Lung (tissue), 12 donors: ENCODE data around the gene GCSAM. TPM values are rescaled to one million over a fixed set of nuclear protein-coding genes. Genes with fewer than 3 reads are reported as not detected.

Experiments used
- ATAC-seq: fragments of 200-7000 bp; cut with Tn5 transposase; one replicate; pipeline ENCODE4 v1.9.1; 2020; ENCODE audit warnings: moderate number of reproducible peaks; ENCODE audit not compliant: insufficient read depth, low FRiP score
- DNase-seq, 3 donors: peaks; one replicate each; pipeline ENCODE4 v3.0.0-alpha.2; 2013 to 2017
- H3K27ac ChIP-seq, 2 donors: one replicate each; pipeline ENCODE4 v1.5.1; 2013; ENCODE audit warnings: mild to moderate bottlenecking in 2 of 2, moderate library complexity in 2 of 2, control low read depth in 1 of 2, inconsistent platforms in 1 of 2, low read depth in 1 of 2, low read length in 1 of 2
- H3K27me3 ChIP-seq, 3 donors: one replicate each; pipeline ENCODE4 v1.5.1; 2013; ENCODE audit warnings: low read length in 2 of 3; ENCODE audit not compliant: control insufficient read depth in 3 of 3, insufficient read depth in 3 of 3
- H3K36me3 ChIP-seq, 4 donors: one replicate each; pipeline ENCODE4 v1.5.1; 2013; ENCODE audit warnings: low read length in 4 of 4, mild to moderate bottlenecking in 1 of 4, moderate library complexity in 1 of 4; ENCODE audit not compliant: control insufficient read depth in 4 of 4, insufficient read depth in 4 of 4
- H3K4me1 ChIP-seq, 5 donors: one replicate each; pipeline ENCODE4 v1.5.1; 2013; ENCODE audit warnings: low read length in 5 of 5, mild to moderate bottlenecking in 2 of 5, moderate library complexity in 1 of 5; ENCODE audit not compliant: control insufficient read depth in 5 of 5, insufficient read depth in 5 of 5
- H3K4me3 ChIP-seq: one replicate; pipeline ENCODE4 v1.5.1; 2013; ENCODE audit warnings: mild to moderate bottlenecking, control low read depth, moderate library complexity
- H3K9ac ChIP-seq, 2 donors: one replicate each; pipeline ENCODE4 v1.5.1; 2013; ENCODE audit warnings: low read length in 2 of 2, control low read depth in 1 of 2; ENCODE audit not compliant: insufficient read depth in 1 of 2
- H3K9me3 ChIP-seq, 4 donors: one replicate each; pipeline ENCODE4 v1.5.1; 2013; ENCODE audit warnings: low read length in 3 of 4, mild to moderate bottlenecking in 1 of 4, moderate library complexity in 1 of 4; ENCODE audit not compliant: control insufficient read depth in 4 of 4, insufficient read depth in 3 of 4
- CTCF ChIP-seq: IDR thresholded peaks from 2 replicates; pipeline ENCODE4 v1.5.1; 2012; ENCODE audit warnings: mild to moderate bottlenecking; ENCODE audit errors: control extremely low read depth, extremely low read depth
- WGBS, 2 donors: extraction: QIAGEN DNeasy Blood & Tissue Kit; methylation state at CpG; one replicate each; pipeline ENCODE4 v1.1.7; 2013; 5-methylcytosine and 5-hydroxymethylcytosine counted together
- polyA plus RNA-seq, 2 donors: library from polyadenylated mRNA; stranded (reverse); fragments of 200-250 nt; gene quantifications; one replicate each; pipeline ENCODE4 v1.2.1, GENCODE V29; 2013
- total RNA-seq, 2 donors: library from RNA; depleted of rRNA in 1 of 2; stranded (reverse); fragments of >200 nt in 1 of 2; gene quantifications; one replicate each; pipeline ENCODE4 v1.2.1, GENCODE V29; 2014 to 2021
- donor health status: control.
- donor health status: control.
- donor health status: Bipolar disorder and iron deficiency.
- donor health status: healthy.
- donor health status: DM: yes; HTN: yes; CAD: no.

GCSAM gene
- total and polyA plus RNA-seq, 4 donors, result 0.14 to 0.97 (median 0.47) TPM

GRCh38 chr3:112138219-112138969, 5.3 kb upstream of the GCSAM start:
- no peak for DNase-seq
- Histone ChIP-seq H3K4me1 (peaks cover 0 to 3% (median 0%) of the 10 kb centered on the region in 5 donors), H3K36me3 (no peaks in the 10 kb centered on the region), H3K27me3 (no peaks in the 10 kb centered on the region), H3K4me3 (no peak overlapping the region), H3K9me3 (no peaks in the 10 kb centered on the region), H3K27ac (no peak overlapping the region), H3K9ac (no peak overlapping the region)
- WGBS, 2 donors, result 49 to 53% methylated on average over 1 of the region's 1 CpG
- TF ChIP-seq CTCF, result no peak
- no peak for ATAC-seq

- no peaks in the 10 kb centered on the region for H3K27me3 ChIP-seq
- no peak overlapping the region for H3K9ac ChIP-seq
- peaks cover 0 to 3% (median 0%) of the 10 kb centered on the region in 5 donors for H3K4me1 ChIP-seq
- no peaks in the 10 kb centered on the region for H3K9me3 ChIP-seq
- ATAC-seq (no peak), DNase-seq (no peak)
- no peaks in the 10 kb centered on the region for H3K36me3 ChIP-seq
- WGBS, 2 donors, result 46 to 54% methylated on average over 4 of the region's 4 CpGs
- TF ChIP-seq CTCF, result no peak
- H3K4me3 ChIP-seq, result no peak overlapping the region
- no peak overlapping the region for H3K27ac ChIP-seq
Observed at GRCh38 chr3:112137781-112138180, 4.7 kb upstream of the GCSAM start.

GRCh38 chr3:112136959-112137693, 4.1 kb upstream of the GCSAM start:
- Histone ChIP-seq H3K4me1 (peaks cover 0 to 3% (median 0%) of the 10 kb centered on the region in 5 donors), H3K27me3 (no peaks in the 10 kb centered on the region), H3K27ac (no peak overlapping the region), H3K4me3 (no peak overlapping the region), H3K9ac (no peak overlapping the region), H3K9me3 (no peaks in the 10 kb centered on the region), H3K36me3 (no peaks in the 10 kb centered on the region)
- peak; percentile 17 for TF ChIP-seq CTCF
- ATAC-seq, result no peak
- WGBS, 2 donors, result 33 to 41% methylated on average over 5 of the region's 5 CpGs
- DNase-seq, result peak; percentile 28 to 70 (median 63)
